GM12878 (cell line): Measurements from ENCODE around the gene GGCX. TPM values are rescaled to one million over a fixed set of nuclear protein-coding genes. Genes with fewer than 3 reads are reported as not detected.

Experiments
- ATAC-seq: fragments of 200-7000 bp; cut with Tn5 transposase; 3 replicates; pipeline ENCODE4 v1.9.1; 2020; ENCODE audit warnings: mild to moderate bottlenecking, moderate library complexity
- BruUV-seq: library from RNA; stranded (reverse); fragments of 400-500 nt; replicated peaks from 2 replicates; lab custom pipeline; 2021; lab: Mats Ljungman, UMichigan
- CTCF ChIA-PET: fragments of 300-600 bp; sonication (Branson Sonifier 250); formaldehyde crosslinking; extraction: SDS; loops from one replicate; lab custom pipeline; 2021; ENCODE audit warnings: inconsistent platforms; lab: Yijun Ruan, JAX
- POLR2A ChIA-PET: fragments of 350-600 bp; formaldehyde crosslinking; extraction: SDS; loops from one replicate; lab custom pipeline; 2021; ENCODE audit warnings: inconsistent platforms; lab: Charles Lee
- RAD21 ChIA-PET: fragments of 300-600 bp; sonication (Branson Sonifier 250); formaldehyde crosslinking; loops from one replicate; lab custom pipeline; 2023; ENCODE audit warnings: antibody characterized with exemption; ENCODE audit not compliant: unreplicated experiment; lab: Charles Lee
- SMC1A ChIA-PET: fragments of 300-600 bp; sonication (Branson Sonifier 250); formaldehyde crosslinking; loops from one replicate; lab custom pipeline; 2023; ENCODE audit not compliant: unreplicated experiment, uncharacterized antibody; lab: Charles Lee
- DNase-seq: peaks from one replicate; pipeline ENCODE4 v3.0.0-alpha.2; 2011; ENCODE audit warnings: low read depth, low spot score
- FAIRE-seq: peaks from 3 replicates; lab custom pipeline; 2011; peaks lifted over from hg19 to GRCh38; lab: Jason Lieb, UNC
- H2AFZ ChIP-seq: 2 replicates; pipeline ENCODE4 v1.6.0; 2011; ENCODE audit warnings: low read depth, low read length, control low read depth; ENCODE audit not compliant: control insufficient read depth
- H3K27ac ChIP-seq: 2 replicates; pipeline ENCODE4 v1.5.1; 2011; ENCODE audit warnings: control low read depth; ENCODE audit not compliant: control insufficient read depth, insufficient read depth
- H3K27me3 ChIP-seq, 2 experiments: replicated peaks in 1 of 2; 2 replicates each; pipeline versions ENCODE4 v1.6.0 to v1.6.1; 2011; ENCODE audit warnings: low read length in 1 of 2; ENCODE audit not compliant: control insufficient read depth in 2 of 2, insufficient read depth in 2 of 2
- H3K36me3 ChIP-seq, 2 experiments: 2 replicates each; pipeline ENCODE4 v1.5.1; 2011; ENCODE audit warnings: low read length in 1 of 2; ENCODE audit not compliant: control insufficient read depth in 2 of 2, insufficient read depth in 2 of 2
- H3K4me1 ChIP-seq: 2 replicates; pipeline ENCODE4 v1.6.1; 2011; ENCODE audit warnings: mild to moderate bottlenecking, low read length, moderate library complexity, mixed read lengths; ENCODE audit not compliant: control insufficient read depth, insufficient read depth
- H3K4me2 ChIP-seq: 2 replicates; pipeline ENCODE4 v1.6.0; 2011; ENCODE audit warnings: control low read depth; ENCODE audit not compliant: control insufficient read depth, insufficient read depth
- H3K4me3 ChIP-seq: fragments of 200-600 bp; sonication (generic); 2 replicates; pipeline ENCODE4 v1.5.1; 2016
- H3K79me2 ChIP-seq: 2 replicates; pipeline ENCODE4 v1.6.0; 2011; ENCODE audit warnings: low read length; ENCODE audit not compliant: control insufficient read depth, insufficient read depth
- H3K9ac ChIP-seq: 2 replicates; pipeline ENCODE4 v1.8.0; 2011; ENCODE audit warnings: low read length, control low read depth, mixed read lengths; ENCODE audit not compliant: control insufficient read depth, insufficient read depth
- H3K9me3 ChIP-seq: replicated peaks from 3 replicates; pipeline ENCODE4 v1.5.1; 2011; ENCODE audit warnings: mild to moderate bottlenecking, low read length; ENCODE audit not compliant: control insufficient read depth, insufficient read depth
- H4K20me1 ChIP-seq: 2 replicates; pipeline ENCODE4 v1.6.0; 2011; ENCODE audit not compliant: control insufficient read depth, insufficient read depth
- BACH1 ChIP-seq: fragments of 450-650 bp; IDR thresholded peaks from 2 replicates; pipeline ENCODE4 v1.6.1; 2017; ENCODE audit warnings: mild to moderate bottlenecking, borderline replicate concordance
- IKZF2 ChIP-seq, 2 experiments: fragments of 450-650 bp; IDR thresholded peaks; 2 replicates each; pipeline ENCODE4 v1.6.1; 2017; ENCODE audit warnings: mild to moderate bottlenecking in 2 of 2, moderate library complexity in 2 of 2
- POLR2AphosphoS2 ChIP-seq: IDR thresholded peaks from 2 replicates; pipeline ENCODE4 v1.6.1; 2011; ENCODE audit warnings: low read depth, mild to moderate bottlenecking, low read length, improper control_type of control experiment, moderate library complexity
- SMC3 ChIP-seq: IDR thresholded peaks from 2 replicates; pipeline ENCODE4 v1.6.1; 2011; ENCODE audit warnings: low read length, improper control_type of control experiment, borderline replicate concordance
- SREBF2 ChIP-seq: IDR thresholded peaks from 2 replicates; pipeline ENCODE4 v1.6.1; 2012; ENCODE audit warnings: mild to moderate bottlenecking, low read length
- SUPT20H ChIP-seq: IDR thresholded peaks from 2 replicates; pipeline ENCODE4 v1.6.1; 2011; ENCODE audit warnings: low read depth, mild to moderate bottlenecking, low read length, moderate library complexity, borderline replicate concordance; ENCODE audit not compliant: control insufficient read depth
- TCF3 ChIP-seq: IDR thresholded peaks from 2 replicates; pipeline ENCODE4 v1.6.1; 2012; ENCODE audit warnings: low read depth, mild to moderate bottlenecking, low read length, borderline replicate concordance; ENCODE audit not compliant: insufficient read depth
- WGBS: methylation state at CpG from one replicate; pipeline ENCODE4 v1.1.6; 2016; ENCODE audit warnings: low lambda C conversion rate; ENCODE audit not compliant: insufficient replicate concordance, insufficient coverage; ENCODE audit errors: missing lambda C conversion rate; 5-methylcytosine and 5-hydroxymethylcytosine counted together
- in situ Hi-C: fragments of 300-500 bp; cut with MboI; formaldehyde crosslinking; loops from 9 replicates; pipeline ENCODE4 v1.14.3; 2018; ENCODE audit warnings: mixed read lengths
- intact Hi-C: fragments of 100-400 bp; cut with micrococcal nuclease; formaldehyde crosslinking; loops from one replicate; pipeline ENCODE4 v1.14.2; 2022; ENCODE audit not compliant: unreplicated experiment
- polyA plus RNA-seq, 11 experiments: library from polyadenylated mRNA; depleted of rRNA in 4 of 11; unstranded in 6 of 11; stranded (reverse) in 5 of 11; fragments of >200 nt; fragmentation: Nextera tagmentation in 4 of 11; fragmentation: Illumina TruSeq in 1 of 11; extraction: Ambion mirVana in 4 of 11; extraction: Trizol in 1 of 11; gene quantifications; 1 replicate in 1 of 11; 2 replicates in 10 of 11; pipeline versions ENCODE4 v1.2.1 to v1.2.3, GENCODE V29; 2011 to 2016; ENCODE audit warnings: inconsistent platforms in 2 of 11, missing spikeins in 2 of 11, low read depth in 1 of 11
- total RNA-seq, 4 experiments: library from RNA; depleted of rRNA in 3 of 4; stranded (reverse); fragments of >200 nt in 3 of 4; fragmentation: Illumina TruSeq in 1 of 4; extraction: Trizol in 1 of 4; gene quantifications; 2 replicates each; pipeline versions ENCODE4 v1.2.1 to v1.2.3, GENCODE V29; 2013 to 2021
- TF ChIP-seq, protein P1 (sequence below): fragments of 450-650 bp; IDR thresholded peaks from 2 replicates; pipeline ENCODE4 v1.6.1; 2017; ENCODE audit warnings: mild to moderate bottlenecking, moderate library complexity
- TF ChIP-seq, protein P2 (sequence below): fragments of 450-650 bp; IDR thresholded peaks from 2 replicates; pipeline ENCODE4 v1.6.1; 2017; ENCODE audit warnings: mild to moderate bottlenecking, moderate library complexity

The GGCX gene
- total and polyA plus RNA-seq, 10 of the 15 experiments (the other 5 are each of a cell fraction or from before 2014, with no cell fraction given): 18.1 to 52.7 (median 25.0) TPM

GRCh38 chr2:85539361-85540132 is 21.7 kb downstream of the GGCX start (continued):
- TF ChIP-seq TCF3: no peak
- TF ChIP-seq POLR2AphosphoS2: no peak
- no peak for TF ChIP-seq SREBF2

- H3K79me2 ChIP-seq: peaks cover 60% of the 10 kb centered on the region
- ChIA-PET RAD21 (interaction anchor here (0.8 to 6.2 kb wide), 8 partner anchors 13 to 599 kb away, joined by 3 to 43 read pairs (median 6); partner anchors contain the start of genes RNF181, SH2D6 and TGOLN2), SMC1A (interaction anchor here (1.4 to 8.2 kb wide), 7 partner anchors 12 to 119 kb away, joined by 4 to 86 read pairs (median 8); partner anchors contain the start of genes RNF181, SH2D6 and VAMP8), POLR2A (interaction anchor here (0.6 to 3.7 kb wide), 23 partner anchors 10 to 612 kb away, joined by 3 to 33 read pairs (median 4); partner anchors contain the start of genes C2orf68, ELMOD3, GGCX and RETSAT), CTCF (interaction anchor here (0.6 to 10.9 kb wide), 8 partner anchors 14 to 521 kb away, joined by 3 to 134 read pairs (median 4); no protein-coding TSS in a partner anchor)
- BruUV-seq: no TSS peak
- under 1% methylated on average over 92 of the region's 92 CpGs for WGBS
- peak within 1 kb of the TSS; percentile 100 for H3K9ac ChIP-seq
- ATAC-seq: peak; percentile 81
- peaks cover 4% of the 10 kb centered on the region; the same call in 1 of the 2 replicates for H4K20me1 ChIP-seq
- in situ Hi-C loops: no loop called here
- H3K36me3 ChIP-seq: peaks cover 3 to 19% of the 10 kb centered on the region in 2 experiments; a peak in 3 of 4 replicates
- H3K4me1 ChIP-seq: no peaks in the 10 kb centered on the region
- no peaks in the 10 kb centered on the region for H3K27me3 ChIP-seq
- peak within 1 kb of the TSS; percentile 100 for H3K27ac ChIP-seq
- intact Hi-C loops: loop anchor here (2.0 to 5.0 kb wide), 2 partner anchors 79 to 184 kb away; partner anchors contain the start of genes ELMOD3, RETSAT and USP39
- DNase-seq: peak; percentile 56
- no peak for FAIRE-seq
- H3K4me2 ChIP-seq: peak within 1 kb of the TSS; percentile 96
- H3K4me3 ChIP-seq: peak within 1 kb of the TSS; percentile 86
- H2AFZ ChIP-seq: peak within 1 kb of the TSS; percentile 98
- H3K9me3 ChIP-seq: no peaks in the 10 kb centered on the region; the same call in 2 of the 3 replicates
- TF ChIP-seq BACH1 (peak; percentile 96), IKZF2 (IDR thresholded peaks at IDR 0.05) (peak; percentile 92 to 95), SUPT20H (no peak), SMC3 (peak; percentile 12; the same call in 1 of the 2 replicates)
- TF ChIP-seq, protein P1, sequence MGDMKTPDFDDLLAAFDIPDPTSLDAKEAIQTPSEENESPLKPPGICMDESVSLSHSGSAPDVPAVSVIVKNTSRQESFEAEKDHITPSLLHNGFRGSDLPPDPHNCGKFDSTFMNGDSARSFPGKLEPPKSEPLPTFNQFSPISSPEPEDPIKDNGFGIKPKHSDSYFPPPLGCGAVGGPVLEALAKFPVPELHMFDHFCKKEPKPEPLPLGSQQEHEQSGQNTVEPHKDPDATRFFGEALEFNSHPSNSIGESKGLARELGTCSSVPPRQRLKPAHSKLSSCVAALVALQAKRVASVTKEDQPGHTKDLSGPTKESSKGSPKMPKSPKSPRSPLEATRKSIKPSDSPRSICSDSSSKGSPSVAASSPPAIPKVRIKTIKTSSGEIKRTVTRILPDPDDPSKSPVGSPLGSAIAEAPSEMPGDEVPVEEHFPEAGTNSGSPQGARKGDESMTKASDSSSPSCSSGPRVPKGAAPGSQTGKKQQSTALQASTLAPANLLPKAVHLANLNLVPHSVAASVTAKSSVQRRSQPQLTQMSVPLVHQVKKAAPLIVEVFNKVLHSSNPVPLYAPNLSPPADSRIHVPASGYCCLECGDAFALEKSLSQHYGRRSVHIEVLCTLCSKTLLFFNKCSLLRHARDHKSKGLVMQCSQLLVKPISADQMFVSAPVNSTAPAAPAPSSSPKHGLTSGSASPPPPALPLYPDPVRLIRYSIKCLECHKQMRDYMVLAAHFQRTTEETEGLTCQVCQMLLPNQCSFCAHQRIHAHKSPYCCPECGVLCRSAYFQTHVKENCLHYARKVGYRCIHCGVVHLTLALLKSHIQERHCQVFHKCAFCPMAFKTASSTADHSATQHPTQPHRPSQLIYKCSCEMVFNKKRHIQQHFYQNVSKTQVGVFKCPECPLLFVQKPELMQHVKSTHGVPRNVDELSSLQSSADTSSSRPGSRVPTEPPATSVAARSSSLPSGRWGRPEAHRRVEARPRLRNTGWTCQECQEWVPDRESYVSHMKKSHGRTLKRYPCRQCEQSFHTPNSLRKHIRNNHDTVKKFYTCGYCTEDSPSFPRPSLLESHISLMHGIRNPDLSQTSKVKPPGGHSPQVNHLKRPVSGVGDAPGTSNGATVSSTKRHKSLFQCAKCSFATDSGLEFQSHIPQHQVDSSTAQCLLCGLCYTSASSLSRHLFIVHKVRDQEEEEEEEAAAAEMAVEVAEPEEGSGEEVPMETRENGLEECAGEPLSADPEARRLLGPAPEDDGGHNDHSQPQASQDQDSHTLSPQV: 0 out of 2 replicates have a peak, but pooled peaks have one; percentile 6
- TF ChIP-seq, protein P2, sequence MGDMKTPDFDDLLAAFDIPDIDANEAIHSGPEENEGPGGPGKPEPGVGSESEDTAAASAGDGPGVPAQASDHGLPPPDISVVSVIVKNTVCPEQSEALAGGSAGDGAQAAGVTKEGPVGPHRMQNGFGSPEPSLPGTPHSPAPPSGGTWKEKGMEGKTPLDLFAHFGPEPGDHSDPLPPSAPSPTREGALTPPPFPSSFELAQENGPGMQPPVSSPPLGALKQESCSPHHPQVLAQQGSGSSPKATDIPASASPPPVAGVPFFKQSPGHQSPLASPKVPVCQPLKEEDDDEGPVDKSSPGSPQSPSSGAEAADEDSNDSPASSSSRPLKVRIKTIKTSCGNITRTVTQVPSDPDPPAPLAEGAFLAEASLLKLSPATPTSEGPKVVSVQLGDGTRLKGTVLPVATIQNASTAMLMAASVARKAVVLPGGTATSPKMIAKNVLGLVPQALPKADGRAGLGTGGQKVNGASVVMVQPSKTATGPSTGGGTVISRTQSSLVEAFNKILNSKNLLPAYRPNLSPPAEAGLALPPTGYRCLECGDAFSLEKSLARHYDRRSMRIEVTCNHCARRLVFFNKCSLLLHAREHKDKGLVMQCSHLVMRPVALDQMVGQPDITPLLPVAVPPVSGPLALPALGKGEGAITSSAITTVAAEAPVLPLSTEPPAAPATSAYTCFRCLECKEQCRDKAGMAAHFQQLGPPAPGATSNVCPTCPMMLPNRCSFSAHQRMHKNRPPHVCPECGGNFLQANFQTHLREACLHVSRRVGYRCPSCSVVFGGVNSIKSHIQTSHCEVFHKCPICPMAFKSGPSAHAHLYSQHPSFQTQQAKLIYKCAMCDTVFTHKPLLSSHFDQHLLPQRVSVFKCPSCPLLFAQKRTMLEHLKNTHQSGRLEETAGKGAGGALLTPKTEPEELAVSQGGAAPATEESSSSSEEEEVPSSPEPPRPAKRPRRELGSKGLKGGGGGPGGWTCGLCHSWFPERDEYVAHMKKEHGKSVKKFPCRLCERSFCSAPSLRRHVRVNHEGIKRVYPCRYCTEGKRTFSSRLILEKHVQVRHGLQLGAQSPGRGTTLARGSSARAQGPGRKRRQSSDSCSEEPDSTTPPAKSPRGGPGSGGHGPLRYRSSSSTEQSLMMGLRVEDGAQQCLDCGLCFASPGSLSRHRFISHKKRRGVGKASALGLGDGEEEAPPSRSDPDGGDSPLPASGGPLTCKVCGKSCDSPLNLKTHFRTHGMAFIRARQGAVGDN: peak; percentile 98
Measured at GRCh38 chr2:85538507-85539360, 22.6 kb downstream of the GGCX start, which contains the start of gene MAT2A. Gene MAT2A, plus strand, starts transcription at chr2:85539168. Its CDS starts 120 bp downstream, at chr2:85539288.
